Stimulated activated CD4-positive, alpha-beta T cell treated with anti-CD3 and anti-CD28 coated beads, Interleukin-12 subunit alpha, Interleukin-12 subunit beta, amount 100 ng/mL, for 24 hours (primary cell): ENCODE results near the gene TTC33.
"Not testable (repeated sequence)": the region's sequence is repeated elsewhere in the genome, so short reads cannot be mapped to it uniquely, and the experiment has no call there.

Experiments used
- DNase-seq, 2 experiments: peaks; one replicate each; pipeline ENCODE4 v3.0.0-alpha.2; 2020; ENCODE audit warnings: low read depth in 2 of 2

The TTC33 gene

GRCh38 chr5:40780199-40780598 lies 24.4 kb upstream of the TTC33 start:
- no peak for DNase-seq

DNA sequence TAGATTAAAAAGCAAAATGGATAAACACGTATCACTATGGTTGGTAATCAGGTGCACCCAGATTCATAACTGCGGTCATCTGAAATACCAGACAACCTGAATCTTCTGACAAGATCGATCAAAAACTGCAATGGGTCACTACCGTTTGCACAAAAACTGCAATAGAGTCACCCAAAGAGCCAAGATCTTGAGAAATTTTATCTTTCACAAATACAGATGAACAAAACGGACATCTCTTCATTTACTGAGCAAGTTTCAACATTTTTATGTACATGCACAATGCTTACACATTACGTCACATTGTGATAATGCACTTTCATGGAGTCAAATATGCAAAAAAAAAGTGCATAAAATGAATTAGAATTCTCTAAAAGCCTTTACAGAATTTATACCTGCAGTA lies 23.8 kb upstream of the TTC33 start:
- DNase-seq = no peak

DNA sequence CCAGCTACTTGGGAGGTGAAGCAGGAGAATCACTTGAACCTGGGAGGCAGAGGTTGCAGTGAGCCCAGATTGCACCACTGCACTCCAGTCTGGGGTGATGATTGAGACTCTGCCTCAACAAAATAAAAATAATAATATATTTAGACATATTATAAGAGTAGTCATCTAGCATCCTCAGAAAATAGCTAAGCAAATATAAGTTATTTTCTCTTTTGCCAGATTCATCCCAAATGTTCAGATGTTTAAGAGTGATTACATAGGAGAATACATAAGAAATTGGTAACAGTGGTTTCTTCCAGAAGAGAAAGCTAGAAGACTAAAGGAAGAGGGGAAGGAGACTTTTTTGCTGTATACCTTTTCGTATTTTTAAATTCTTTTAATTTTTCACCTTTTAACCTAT lies 22.4 kb upstream of the TTC33 start:
- no peak for DNase-seq

- no peak for DNase-seq
Measured at GRCh38 chr5:40776658-40776977, 20.9 kb upstream of the TTC33 start.

GRCh38 chr5:40775846-40776657 lies 20.3 kb upstream of the TTC33 start:
- no peak for DNase-seq

GRCh38 chr5:40775085-40775845 lies 19.5 kb upstream of the TTC33 start:
- no peak for DNase-seq

GRCh38 chr5:40774623-40775022 lies 18.9 kb upstream of the TTC33 start:
- no peak for DNase-seq

DNA sequence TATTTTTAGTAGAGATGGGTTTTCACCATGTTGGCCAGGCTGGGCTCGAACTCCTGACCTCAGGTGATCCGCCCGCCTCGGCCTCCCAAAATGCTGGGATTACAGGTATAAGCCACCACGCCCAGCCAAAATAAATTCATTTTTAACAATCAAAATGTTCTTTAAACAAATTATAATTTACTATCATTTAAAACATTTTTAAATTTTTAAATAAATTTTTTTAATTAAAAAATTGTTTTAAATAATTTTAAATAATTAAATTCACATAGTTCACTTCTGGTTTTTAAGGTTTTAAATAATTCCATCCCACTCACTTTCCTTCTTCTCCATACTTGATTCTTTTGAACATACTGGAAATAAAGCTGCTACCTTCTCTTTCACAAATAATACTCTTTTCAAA lies 15.0 kb upstream of the TTC33 start:
- DNase-seq = no peak

- no peak for DNase-seq
Measured at GRCh38 chr5:40762705-40763104, 6.9 kb upstream of the TTC33 start.

DNA sequence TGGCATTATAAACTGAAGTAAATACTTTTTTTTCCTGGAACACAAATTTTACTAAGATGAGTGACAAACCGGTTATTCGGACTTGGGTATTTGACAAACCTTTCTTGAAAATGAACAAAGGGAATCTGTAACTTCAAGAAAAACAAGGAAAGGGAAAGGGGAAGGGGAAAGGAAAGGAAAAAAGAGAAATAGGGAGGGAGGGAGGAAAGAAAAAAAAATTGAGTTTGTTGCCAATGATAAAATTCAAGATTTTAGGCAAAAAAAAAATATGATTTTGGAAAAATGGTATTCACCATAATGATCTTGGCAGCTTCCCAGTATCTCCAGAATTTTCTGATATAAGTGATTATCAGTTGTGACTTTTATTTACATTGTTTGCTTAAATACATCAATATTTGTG lies 1.6 kb upstream of the TTC33 start:
- DNase-seq = no peak

DNA sequence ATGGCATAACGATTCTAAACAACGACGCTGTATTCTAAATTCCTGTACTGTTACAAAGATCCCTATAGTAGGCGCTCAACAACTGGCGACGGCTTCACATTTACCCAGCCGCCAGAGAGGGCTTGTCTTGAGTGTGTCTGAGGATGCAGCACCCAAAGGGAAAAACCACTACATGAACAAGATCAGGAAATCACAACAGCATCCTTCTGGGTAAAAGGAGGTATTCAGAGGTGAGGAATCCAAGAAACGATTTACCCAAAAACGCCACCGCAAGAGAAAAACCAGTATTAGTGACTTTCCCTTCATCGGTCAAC lies 711 bp downstream of the TTC33 start:
- DNase-seq = peak; percentile 36 to 50

DNA sequence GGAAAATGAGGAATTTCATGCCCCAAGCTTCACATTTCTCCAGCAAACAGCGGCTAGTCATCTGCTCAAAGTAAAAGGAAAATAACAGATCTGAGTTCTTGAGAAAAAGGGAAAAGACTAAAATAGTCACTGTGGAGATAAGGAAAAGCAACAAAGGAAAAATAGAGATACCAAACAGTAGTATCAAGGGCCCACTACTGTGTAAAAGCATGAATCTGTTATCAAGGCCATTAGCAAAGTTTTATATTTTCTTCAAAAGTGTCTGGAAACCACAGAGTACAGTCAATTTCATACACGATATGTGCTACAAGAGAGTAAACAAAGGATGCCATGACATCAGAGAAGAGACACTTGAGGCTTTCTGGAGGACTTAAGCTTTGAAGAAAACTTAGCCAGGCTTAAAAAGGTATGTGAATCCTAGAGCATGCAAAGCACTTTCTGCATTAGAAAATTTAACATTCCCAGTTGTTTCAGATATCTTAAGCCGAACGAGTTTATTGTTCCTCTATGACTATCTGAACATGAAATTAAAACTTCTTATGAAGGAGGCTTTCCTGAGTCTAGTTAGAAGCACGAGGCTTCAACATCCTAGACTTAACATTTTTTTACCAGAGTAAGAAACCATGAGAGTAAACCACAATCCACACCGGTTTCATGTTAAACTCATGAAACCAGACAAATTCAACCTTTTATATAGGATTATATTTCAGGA lies 1.2 kb downstream of the TTC33 start:
- no peak for DNase-seq

DNA sequence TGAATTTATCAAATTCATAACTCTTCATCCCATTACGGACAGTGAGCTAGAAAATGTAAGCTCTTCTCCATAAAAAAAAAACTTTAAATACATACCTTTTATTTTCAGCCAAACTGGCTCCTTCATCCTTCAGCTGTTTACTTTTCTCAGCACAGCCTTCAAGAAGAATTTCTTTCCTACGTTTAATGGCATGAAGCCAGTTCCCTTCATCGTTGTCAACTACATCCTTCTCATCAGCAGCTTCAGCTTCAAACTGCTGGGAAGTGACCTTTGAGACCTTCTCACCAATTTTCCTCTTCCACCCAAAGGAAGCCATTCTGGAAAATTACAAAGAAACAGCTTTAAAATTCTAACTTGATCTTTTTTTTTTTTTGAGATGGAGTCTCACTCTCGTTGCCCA lies 9.1 kb downstream of the TTC33 start:
- no peak for DNase-seq

GRCh38 chr5:40743771-40744170 lies 12.0 kb downstream of the TTC33 start:
- no peak for DNase-seq

DNA sequence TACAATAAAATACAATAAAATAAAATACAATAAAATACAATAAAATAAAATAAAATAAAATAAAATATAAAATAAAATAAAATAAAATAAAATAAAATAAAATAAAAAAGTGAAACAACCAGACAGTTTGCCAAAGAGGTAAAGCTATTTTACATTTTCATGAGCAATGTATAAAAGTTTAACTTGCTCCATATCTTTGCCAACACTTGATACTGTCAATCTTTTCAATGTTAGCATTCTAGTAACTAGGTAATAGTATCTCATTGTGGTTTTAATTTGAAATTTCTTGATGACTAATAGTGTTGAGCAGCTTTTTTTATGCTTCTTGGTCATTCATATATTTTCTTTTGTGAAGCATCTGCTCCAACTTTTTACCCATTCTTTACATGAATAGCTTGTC lies 17.3 kb downstream of the TTC33 start:
- DNase-seq = no peak

DNA sequence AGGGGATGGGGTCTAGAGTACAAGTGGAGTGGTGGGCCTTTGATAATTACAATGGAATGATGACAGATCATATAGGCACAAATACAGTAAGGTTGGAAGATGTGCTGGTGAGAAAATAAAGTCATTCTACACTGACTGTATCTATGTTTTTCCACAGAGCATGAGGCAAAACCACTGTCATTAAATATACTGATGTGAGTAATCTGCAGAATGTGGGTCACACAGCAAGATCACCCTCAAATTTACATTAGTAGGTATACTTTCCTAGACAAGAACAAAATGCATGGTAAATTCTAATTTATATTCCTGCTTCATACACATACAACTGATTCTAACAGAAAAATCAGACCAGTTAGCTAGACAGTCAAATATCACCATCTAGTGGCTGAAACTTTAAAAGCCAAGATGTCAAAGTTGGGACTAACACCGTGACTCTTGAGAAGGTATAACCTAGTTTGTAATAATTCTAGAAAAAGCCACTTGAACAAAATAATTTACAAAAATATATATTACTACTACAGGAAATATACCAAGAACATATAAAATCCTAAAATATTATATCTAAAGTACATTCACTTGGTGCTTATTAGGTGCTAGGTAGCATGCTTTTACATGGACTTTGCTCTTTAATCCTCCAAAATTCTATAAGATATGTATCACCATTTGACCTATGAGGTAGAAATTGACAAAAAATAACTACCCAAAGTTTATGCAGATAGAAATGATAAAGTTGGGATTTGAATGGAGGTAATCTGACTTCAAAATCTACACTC lies 19.5 kb downstream of the TTC33 start:
- DNase-seq = no peak

- DNase-seq = no peak
Measured at GRCh38 chr5:40735609-40736008, 20.2 kb downstream of the TTC33 start.

- DNase-seq = no peak
Measured at GRCh38 chr5:40734986-40735385, 20.8 kb downstream of the TTC33 start.

DNA sequence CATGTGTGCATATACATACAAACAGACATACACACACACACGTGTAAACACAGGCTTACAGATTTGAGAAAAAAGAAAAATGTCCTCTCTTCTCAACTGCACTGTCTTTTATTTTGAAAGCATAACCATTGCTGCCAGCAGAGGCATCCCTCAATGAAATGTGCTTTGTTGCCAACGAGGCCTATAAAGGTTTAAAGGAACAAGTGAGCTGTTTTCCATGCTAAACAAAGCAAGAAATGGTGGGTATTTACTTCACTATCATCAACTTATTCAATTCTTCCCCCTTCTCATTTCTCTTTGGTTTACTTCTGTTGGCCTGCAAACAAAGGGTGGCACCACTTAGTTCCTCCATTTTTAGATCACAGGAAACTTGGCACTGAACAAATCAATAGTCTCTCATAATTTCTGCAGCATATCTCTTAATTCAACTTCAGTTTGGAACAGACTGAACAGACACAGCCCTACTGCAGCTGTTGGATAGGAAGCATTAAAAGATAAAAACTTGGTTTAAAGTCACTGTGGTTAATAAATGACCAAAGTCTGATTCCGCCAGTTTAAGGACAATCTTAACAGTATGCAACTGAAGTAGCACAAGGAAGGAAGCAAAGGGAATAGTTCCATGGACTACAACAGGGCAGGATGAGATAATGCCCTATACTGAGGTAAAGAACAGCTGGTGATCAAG lies 21.7 kb downstream of the TTC33 start:
- DNase-seq = no peak

DNA sequence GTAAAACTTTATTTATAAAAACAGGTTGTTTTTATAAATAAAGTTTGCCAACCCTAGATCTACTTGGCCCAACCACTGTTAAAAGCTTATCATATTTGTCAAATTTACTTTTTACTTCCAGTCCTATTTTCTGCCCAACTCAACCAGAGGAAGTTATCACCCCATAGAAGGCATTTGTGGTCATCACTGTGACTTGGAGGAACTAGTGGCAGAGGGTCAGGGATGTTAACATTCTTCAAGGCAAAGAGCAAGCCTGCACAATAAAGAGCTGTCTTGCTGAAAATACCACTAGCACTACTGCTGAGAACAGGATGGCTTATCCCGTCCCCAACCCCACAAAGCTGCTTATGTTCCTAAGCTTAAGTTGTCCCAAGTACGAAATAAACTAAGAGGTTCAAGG lies 22.3 kb downstream of the TTC33 start:
- no peak for DNase-seq

DNA sequence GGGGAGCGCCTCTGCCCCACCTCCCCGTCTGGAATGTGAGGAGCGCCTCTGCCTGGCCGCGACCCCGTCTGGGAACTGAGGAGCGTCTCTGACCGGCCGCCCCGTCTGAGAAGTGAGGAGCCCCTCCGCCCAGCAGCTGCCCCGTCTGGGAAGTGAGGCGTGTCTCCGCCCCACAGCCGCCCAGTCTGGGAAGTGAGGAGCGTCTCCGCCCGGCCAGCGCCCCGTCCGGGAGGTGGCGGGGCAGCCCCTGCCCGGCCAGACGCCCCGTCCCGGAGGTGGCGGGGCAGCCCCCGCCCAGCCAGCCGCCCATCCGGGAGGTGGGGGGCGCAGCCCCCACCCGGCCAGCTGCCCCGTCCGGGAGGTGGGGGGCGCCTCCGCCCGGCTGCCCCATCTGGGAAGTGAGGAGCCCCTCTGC lies 33.3 kb downstream of the TTC33 start:
- DNase-seq = not testable (repeated sequence)

DNA sequence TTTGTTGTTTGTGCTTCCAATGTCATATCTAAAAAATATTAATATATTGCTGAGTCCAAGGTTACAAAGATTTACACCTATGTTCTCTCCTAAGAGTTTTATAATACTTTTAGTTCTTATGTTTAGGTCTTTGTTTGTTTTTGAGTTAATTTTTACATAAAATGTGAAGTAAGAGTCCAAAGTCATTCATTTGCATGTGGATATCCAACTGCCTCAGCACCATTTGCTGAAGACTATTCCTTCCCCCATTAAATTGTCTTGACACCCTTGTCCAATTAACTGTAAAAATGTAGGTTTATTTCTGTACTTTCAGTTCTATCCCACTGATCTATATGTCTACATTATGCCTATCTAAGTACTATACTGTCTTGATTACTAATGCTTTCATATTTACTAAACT lies 35.7 kb downstream of the TTC33 start:
- no peak for DNase-seq
